K562 (cell line): ENCODE results near the gene CEP128. TPM values are rescaled to one million over a fixed set of nuclear protein-coding genes. Genes with fewer than 3 reads are reported as not detected.

ENCODE experiments used
- ATAC-seq: fragments of 200-7000 bp; cut with Tn5 transposase; 3 replicates; pipeline ENCODE4 v1.9.1; 2020; ENCODE audit warnings: moderate library complexity
- BruUV-seq: library from RNA; stranded (reverse); fragments of 400-500 nt; replicated peaks from 2 replicates; lab custom pipeline; 2021; lab: Mats Ljungman, UMichigan
- CTCF ChIA-PET: fragments of 300-600 bp; formaldehyde crosslinking; extraction: SDS; loops from one replicate; lab custom pipeline; 2021; ENCODE audit warnings: low intra/inter-chr PET ratio; lab: Yijun Ruan, JAX
- POLR2A ChIA-PET: fragments of 300-600, 350-650 bp; sonication (Branson Sonifier 250); formaldehyde crosslinking; extraction: SDS; loops from one replicate; lab custom pipeline; 2021; ENCODE audit warnings: antibody characterized with exemption, inconsistent platforms; lab: Yijun Ruan, JAX
- DNase-seq, 4 experiments: peaks; one replicate each; pipeline versions ENCODE4 v3.0.0 to v3.0.0-alpha.2; 2011 to 2018; ENCODE audit warnings: low spot score in 3 of 4, mixed read lengths in 3 of 4; ENCODE audit errors: extremely low read depth in 1 of 4
- FAIRE-seq: peaks from 2 replicates; lab custom pipeline; 2011; peaks lifted over from hg19 to GRCh38; lab: Jason Lieb, UNC
- H2AFZ ChIP-seq: 2 replicates; pipeline ENCODE4 v1.6.0; 2011; ENCODE audit warnings: low read depth, low read length, control low read depth, inconsistent platforms
- H3K27ac ChIP-seq: fragments of 200-600 bp; 3 replicates; pipeline ENCODE4 v1.8.0; 2011; ENCODE audit warnings: low read depth, mild to moderate bottlenecking, control low read depth, inconsistent platforms, low read length, moderate library complexity, mixed read lengths; ENCODE audit errors: extremely low read depth
- H3K27me3 ChIP-seq, 2 experiments: fragments of 300-600 bp in 1 of 2; 2 replicates in 1 of 2; 3 replicates in 1 of 2; pipeline versions ENCODE4 v1.6.0 to v1.8.0; 2011; ENCODE audit warnings: inconsistent platforms in 2 of 2, low read length in 2 of 2, mild to moderate bottlenecking in 1 of 2, mixed read lengths in 1 of 2, moderate library complexity in 1 of 2; ENCODE audit not compliant: control insufficient read depth in 2 of 2, insufficient read depth in 2 of 2
- H3K36me3 ChIP-seq: fragments of 300-600 bp; 3 replicates; pipeline ENCODE4 v1.8.0; 2011; ENCODE audit warnings: mild to moderate bottlenecking, low read length, inconsistent platforms; ENCODE audit not compliant: control insufficient read depth, insufficient read depth
- H3K4me1 ChIP-seq, 2 experiments: fragments of 200-600 bp in 1 of 2; replicated peaks in 1 of 2; 2 replicates in 1 of 2; 3 replicates in 1 of 2; pipeline versions ENCODE4 v1.5.1 to v1.8.0; 2011; ENCODE audit warnings: inconsistent platforms in 2 of 2, low read length in 2 of 2, mild to moderate bottlenecking in 1 of 2, mixed read lengths in 1 of 2, moderate library complexity in 1 of 2; ENCODE audit not compliant: control insufficient read depth in 2 of 2, insufficient read depth in 2 of 2
- H3K4me2 ChIP-seq: 2 replicates; pipeline ENCODE4 v1.6.1; 2011; ENCODE audit warnings: low read length, control low read depth, inconsistent platforms, mixed read lengths; ENCODE audit not compliant: insufficient read depth
- H3K4me3 ChIP-seq: fragments of 200-600 bp; sonication (generic), shearing (Covaris generic); 2 replicates; pipeline ENCODE4 v1.5.1; 2016; ENCODE audit warnings: control low read depth, inconsistent platforms
- H3K79me2 ChIP-seq: fragments of 200-600 bp; 3 replicates; pipeline ENCODE4 v1.8.0; 2011; ENCODE audit warnings: low read length, inconsistent platforms; ENCODE audit not compliant: control insufficient read depth, insufficient read depth
- H3K9ac ChIP-seq, 2 experiments: 2 replicates each; pipeline versions ENCODE4 v1.6.0 to v1.6.1; 2011; ENCODE audit warnings: low read depth in 2 of 2, low read length in 2 of 2, control low read depth in 1 of 2, inconsistent platforms in 1 of 2, mild to moderate bottlenecking in 1 of 2, mixed read lengths in 1 of 2; ENCODE audit not compliant: insufficient read depth in 1 of 2
- H3K9me1 ChIP-seq: one replicate; pipeline ENCODE4 v1.6.0; 2011; ENCODE audit warnings: inconsistent platforms, mild to moderate bottlenecking, low read length, moderate library complexity; ENCODE audit not compliant: control insufficient read depth, insufficient read depth
- H3K9me3 ChIP-seq: replicated peaks from 2 replicates; pipeline ENCODE4 v1.5.1; 2011; ENCODE audit warnings: low read depth, low read length, inconsistent platforms; ENCODE audit not compliant: control insufficient read depth, insufficient read depth
- H4K20me1 ChIP-seq: replicated peaks from 2 replicates; pipeline ENCODE4 v1.6.1; 2011; ENCODE audit warnings: low read length, inconsistent platforms, mixed read lengths; ENCODE audit not compliant: control insufficient read depth, insufficient read depth
- KLF6 ChIP-seq: fragments of 250-450 bp; sonication (Bioruptor Pico); IDR thresholded peaks from 2 replicates; pipeline ENCODE4 v1.4.0; 2020; ENCODE audit warnings: mild to moderate bottlenecking, moderate library complexity, borderline replicate concordance
- MEIS2 ChIP-seq: fragments of 450-650 bp; IDR thresholded peaks from 2 replicates; pipeline ENCODE4 v1.6.1; 2014; ENCODE audit warnings: mild to moderate bottlenecking; ENCODE audit not compliant: partially characterized antibody
- NCOA2 ChIP-seq, 2 experiments: fragments of 450-650 bp; IDR thresholded peaks; 2 replicates each; pipeline ENCODE4 v1.6.1; 2018; ENCODE audit warnings: mild to moderate bottlenecking in 2 of 2, moderate library complexity in 1 of 2; ENCODE audit not compliant: partially characterized antibody in 2 of 2
- NCOR1 ChIP-seq: fragments of 450-650 bp; IDR thresholded peaks from 2 replicates; pipeline ENCODE4 v1.6.1; 2016; ENCODE audit warnings: mild to moderate bottlenecking, moderate library complexity
- RBBP5 ChIP-seq: fragments of 200-600 bp; sonication (generic); IDR thresholded peaks from 2 replicates; pipeline ENCODE4 v1.6.1; 2012; ENCODE audit warnings: borderline replicate concordance, mild to moderate bottlenecking, low read length, control low read depth, inconsistent platforms; ENCODE audit not compliant: insufficient read depth, poor library complexity, severe bottlenecking
- RUNX1 ChIP-seq: sonication (generic); IDR thresholded peaks from 2 replicates; pipeline ENCODE4 v1.6.1; 2016; ENCODE audit warnings: antibody characterized with exemption, low read depth
- SIRT6 ChIP-seq: IDR thresholded peaks from one replicate; pipeline ENCODE4 v1.6.1; 2012; ENCODE audit warnings: low read depth, mild to moderate bottlenecking, control low read depth, inconsistent platforms, low read length, moderate library complexity
- SPI1 ChIP-seq: IDR thresholded peaks from 2 replicates; pipeline ENCODE4 v1.6.1; 2011; ENCODE audit warnings: low read depth, low read length, control low read depth, borderline replicate concordance
- SRSF7 ChIP-seq: fragments of 200-400 bp; formaldehyde crosslinking; optimal IDR thresholded peaks from 2 replicates; pipeline ENCODE3; 2017; ENCODE audit warnings: mild to moderate bottlenecking, low read depth, low read length
- TCFL5 ChIP-seq: fragments of 250-450 bp; sonication (Bioruptor Pico); conservative IDR thresholded peaks from 2 replicates; pipeline ENCODE4 v1.6.1; 2021; ENCODE audit warnings: mild to moderate bottlenecking, moderate library complexity, matching md5 sums
- WGBS: fragments of 100-300 bp; shearing (Covaris generic); methylation state at CpG from one replicate; pipeline ENCODE4 v1.1.6; 2016; ENCODE audit warnings: low coverage, mixed read lengths; ENCODE audit not compliant: insufficient coverage; ENCODE audit errors: missing lambda C conversion rate; 5-methylcytosine and 5-hydroxymethylcytosine counted together
- in situ Hi-C: fragments of 300-500 bp; cut with MboI; formaldehyde crosslinking; loops from 4 replicates; pipeline ENCODE4 v1.15.0; 2018; ENCODE audit warnings: inconsistent platforms, mixed read lengths
- intact Hi-C: fragments of 100-400 bp; cut with micrococcal nuclease; formaldehyde crosslinking; loops from 2 replicates; pipeline ENCODE4 v1.14.2; 2022
- polyA plus RNA-seq, 8 experiments: library from polyadenylated mRNA; depleted of rRNA in 4 of 8; stranded (reverse) in 5 of 8; unstranded in 3 of 8; fragments of >200 nt; fragmentation: Nextera tagmentation in 2 of 8; fragmentation: Illumina TruSeq in 1 of 8; extraction: Ambion mirVana in 2 of 8; extraction: Trizol in 1 of 8; gene quantifications; 2 replicates each; pipeline versions ENCODE4 v1.2.1 to v1.2.3, GENCODE V29; 2011 to 2014; ENCODE audit warnings: inconsistent platforms in 1 of 8, missing spikeins in 1 of 8
- total RNA-seq, 7 experiments: library from RNA; depleted of rRNA in 6 of 7; stranded (reverse); fragments of >200 nt in 6 of 7; fragmentation: Illumina TruSeq in 2 of 7; extraction: Trizol in 2 of 7; gene quantifications; 2 replicates each; pipeline versions ENCODE4 v1.2.1 to v1.2.3, GENCODE V29; 2011 to 2021; ENCODE audit warnings: low replicate concordance in 1 of 7
- TF ChIP-seq, protein P1 (sequence below): fragments of 250-450 bp; sonication (Bioruptor Pico); IDR thresholded peaks from 2 replicates; pipeline ENCODE4 v1.6.1; 2021; ENCODE audit warnings: mild to moderate bottlenecking
- TF ChIP-seq, protein P2 (sequence below): IDR thresholded peaks from 2 replicates; pipeline ENCODE4 v1.6.1; 2014; ENCODE audit warnings: antibody characterized with exemption
- TF ChIP-seq, protein P3 (sequence below): sonication (generic); formaldehyde crosslinking; IDR thresholded peaks from 2 replicates; pipeline ENCODE4 v1.8.0; 2023; ENCODE audit warnings: mild to moderate bottlenecking, missing genetic modification reagents

The CEP128 gene
- total and polyA plus RNA-seq, 9 of the 15 experiments (the other 6 are each of a cell fraction or from before 2014, with no cell fraction given): 2.3 to 9.2 (median 4.6) TPM

DNA sequence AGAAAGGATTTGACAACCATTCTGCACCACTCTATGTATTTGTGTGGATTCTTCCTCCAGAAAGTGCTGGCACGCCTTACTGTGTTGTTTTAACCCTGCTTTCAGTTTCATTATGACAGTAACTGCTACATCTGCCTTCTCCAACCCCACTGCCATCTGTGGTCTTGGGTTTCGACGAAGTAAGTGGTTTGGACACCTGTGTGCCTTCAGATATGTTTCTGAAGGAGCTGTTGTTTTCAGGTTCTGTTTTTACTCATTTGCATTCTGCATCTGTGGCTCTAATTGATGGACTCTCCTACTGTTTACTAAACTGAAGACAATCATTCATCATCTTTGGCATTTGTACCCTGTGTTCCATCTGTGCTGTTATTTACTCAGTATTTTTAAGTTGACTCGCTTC, 18.0 kb upstream of the CEP128 start:
- H3K4me3 ChIP-seq: no peak overlapping the region
- TF ChIP-seq TCFL5 (no peak), KLF6 (CRISPR knock-in tag) (no peak), SRSF7 (no peak), RBBP5 (no peak), NCOA2 (IDR thresholded peaks at IDR 0.05; ENCODE audit: partially characterized antibody in 2 of 2) (no peak), MEIS2 (no peak), NCOR1 (no peak), SIRT6 (no peak), RUNX1 (no peak), SPI1 (no peak)
- TF ChIP-seq, protein P1, sequence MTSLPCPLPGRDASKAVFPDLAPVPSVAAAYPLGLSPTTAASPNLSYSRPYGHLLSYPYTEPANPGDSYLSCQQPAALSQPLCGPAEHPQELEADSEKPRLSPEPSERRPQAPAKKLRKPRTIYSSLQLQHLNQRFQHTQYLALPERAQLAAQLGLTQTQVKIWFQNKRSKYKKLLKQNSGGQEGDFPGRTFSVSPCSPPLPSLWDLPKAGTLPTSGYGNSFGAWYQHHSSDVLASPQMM: no peak
- TF ChIP-seq, protein P2, sequence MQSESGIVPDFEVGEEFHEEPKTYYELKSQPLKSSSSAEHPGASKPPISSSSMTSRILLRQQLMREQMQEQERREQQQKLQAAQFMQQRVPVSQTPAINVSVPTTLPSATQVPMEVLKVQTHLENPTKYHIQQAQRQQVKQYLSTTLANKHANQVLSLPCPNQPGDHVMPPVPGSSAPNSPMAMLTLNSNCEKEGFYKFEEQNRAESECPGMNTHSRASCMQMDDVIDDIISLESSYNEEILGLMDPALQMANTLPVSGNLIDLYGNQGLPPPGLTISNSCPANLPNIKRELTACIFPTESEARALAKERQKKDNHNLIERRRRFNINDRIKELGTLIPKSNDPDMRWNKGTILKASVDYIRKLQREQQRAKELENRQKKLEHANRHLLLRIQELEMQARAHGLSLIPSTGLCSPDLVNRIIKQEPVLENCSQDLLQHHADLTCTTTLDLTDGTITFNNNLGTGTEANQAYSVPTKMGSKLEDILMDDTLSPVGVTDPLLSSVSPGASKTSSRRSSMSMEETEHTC: no peak
- TF ChIP-seq, protein P3, sequence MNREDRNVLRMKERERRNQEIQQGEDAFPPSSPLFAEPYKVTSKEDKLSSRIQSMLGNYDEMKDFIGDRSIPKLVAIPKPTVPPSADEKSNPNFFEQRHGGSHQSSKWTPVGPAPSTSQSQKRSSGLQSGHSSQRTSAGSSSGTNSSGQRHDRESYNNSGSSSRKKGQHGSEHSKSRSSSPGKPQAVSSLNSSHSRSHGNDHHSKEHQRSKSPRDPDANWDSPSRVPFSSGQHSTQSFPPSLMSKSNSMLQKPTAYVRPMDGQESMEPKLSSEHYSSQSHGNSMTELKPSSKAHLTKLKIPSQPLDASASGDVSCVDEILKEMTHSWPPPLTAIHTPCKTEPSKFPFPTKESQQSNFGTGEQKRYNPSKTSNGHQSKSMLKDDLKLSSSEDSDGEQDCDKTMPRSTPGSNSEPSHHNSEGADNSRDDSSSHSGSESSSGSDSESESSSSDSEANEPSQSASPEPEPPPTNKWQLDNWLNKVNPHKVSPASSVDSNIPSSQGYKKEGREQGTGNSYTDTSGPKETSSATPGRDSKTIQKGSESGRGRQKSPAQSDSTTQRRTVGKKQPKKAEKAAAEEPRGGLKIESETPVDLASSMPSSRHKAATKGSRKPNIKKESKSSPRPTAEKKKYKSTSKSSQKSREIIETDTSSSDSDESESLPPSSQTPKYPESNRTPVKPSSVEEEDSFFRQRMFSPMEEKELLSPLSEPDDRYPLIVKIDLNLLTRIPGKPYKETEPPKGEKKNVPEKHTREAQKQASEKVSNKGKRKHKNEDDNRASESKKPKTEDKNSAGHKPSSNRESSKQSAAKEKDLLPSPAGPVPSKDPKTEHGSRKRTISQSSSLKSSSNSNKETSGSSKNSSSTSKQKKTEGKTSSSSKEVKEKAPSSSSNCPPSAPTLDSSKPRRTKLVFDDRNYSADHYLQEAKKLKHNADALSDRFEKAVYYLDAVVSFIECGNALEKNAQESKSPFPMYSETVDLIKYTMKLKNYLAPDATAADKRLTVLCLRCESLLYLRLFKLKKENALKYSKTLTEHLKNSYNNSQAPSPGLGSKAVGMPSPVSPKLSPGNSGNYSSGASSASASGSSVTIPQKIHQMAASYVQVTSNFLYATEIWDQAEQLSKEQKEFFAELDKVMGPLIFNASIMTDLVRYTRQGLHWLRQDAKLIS: no peak
- in situ Hi-C loops (loop anchor here (5.0 kb wide), 1 partner anchor 103 kb away; no protein-coding TSS in a partner anchor), intact Hi-C loops (loop anchor here (10.0 kb wide), 1 partner anchor 305 kb away; no protein-coding TSS in a partner anchor)
- CTCF ChIA-PET: no interaction called here
- H3K9me1 ChIP-seq: no peaks in the 10 kb centered on the region
- H3K27ac ChIP-seq: no peak overlapping the region
- no TSS peak for BruUV-seq
- no peaks in the 10 kb centered on the region for H4K20me1 ChIP-seq
- no peaks in the 10 kb centered on the region for H3K36me3 ChIP-seq
- ATAC-seq: no peak
- FAIRE-seq: no peak
- no peak for DNase-seq
- no peak overlapping the region for H3K9ac ChIP-seq
- peaks cover 0 to 5% of the 10 kb centered on the region in 2 experiments; a peak in 1 of 5 replicates for H3K27me3 ChIP-seq
- no peak overlapping the region for H2AFZ ChIP-seq
- WGBS: 0% methylated on average over 4 of the region's 4 CpGs
- peaks cover 0 to 9% of the 10 kb centered on the region in 2 experiments; a peak in 3 of 5 replicates for H3K4me1 ChIP-seq
- no peaks in the 10 kb centered on the region for H3K9me3 ChIP-seq
- POLR2A ChIA-PET: no interaction called here
- no peaks in the 10 kb centered on the region for H3K79me2 ChIP-seq
- no peak overlapping the region for H3K4me2 ChIP-seq
